T follicular helper cell (primary cell): ENCODE data around the gene CDKN1A.

ENCODE experiments used
- DNase-seq: peaks from one replicate; pipeline ENCODE4 v3.0.0-alpha.2; 2020; ENCODE audit warnings: low read depth

CDKN1A gene

DNA sequence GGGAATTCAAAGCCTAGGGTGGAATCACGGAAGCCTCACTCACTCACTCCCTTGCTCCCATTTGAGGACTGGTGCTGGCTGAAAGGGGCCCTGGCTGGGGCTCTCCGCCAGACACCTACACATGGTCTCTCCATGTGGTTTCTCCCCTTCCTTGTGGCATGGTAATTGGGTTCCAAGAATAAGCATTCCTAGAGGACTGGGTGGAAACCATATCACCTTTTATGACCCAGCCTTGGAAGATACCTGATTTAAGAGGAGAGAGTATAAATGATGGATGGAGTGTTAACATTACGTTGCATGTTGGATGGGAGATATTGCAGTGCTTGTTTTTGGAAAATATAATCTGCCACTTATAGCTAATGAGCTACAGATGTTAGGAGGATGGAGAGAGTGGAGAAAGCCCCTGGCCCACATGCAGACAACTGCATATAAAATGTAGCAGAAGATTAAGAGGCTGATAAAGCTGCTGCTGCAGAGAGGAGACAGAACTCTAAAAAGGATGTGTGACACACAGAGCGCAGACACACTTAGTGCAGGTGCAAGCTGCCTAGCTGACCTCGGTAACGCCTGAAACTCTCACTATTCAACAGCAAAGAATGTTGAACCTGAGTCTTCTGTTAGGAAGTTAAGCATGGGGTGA is 23.3 kb upstream of the CDKN1A start:
- no peak for DNase-seq

DNA sequence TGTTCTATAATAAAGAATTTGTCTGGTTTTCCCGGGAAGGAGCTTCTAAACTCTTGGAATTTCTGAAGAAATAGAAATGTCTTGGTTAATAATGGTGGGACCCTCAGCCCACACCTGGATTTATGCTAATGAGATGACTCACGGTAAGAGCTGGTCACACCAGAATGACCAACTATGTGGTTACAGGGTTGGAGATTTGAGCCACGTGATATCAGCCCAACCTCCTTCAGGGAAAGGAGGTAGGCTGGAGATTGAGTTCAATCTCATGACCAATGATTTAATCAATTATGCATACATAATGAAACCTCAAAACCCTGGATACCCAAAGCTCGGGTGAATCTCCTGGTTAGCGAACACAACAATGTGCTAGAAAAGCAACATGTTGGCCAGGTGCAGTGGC is 22.1 kb upstream of the CDKN1A start:
- no peak for DNase-seq

DNA sequence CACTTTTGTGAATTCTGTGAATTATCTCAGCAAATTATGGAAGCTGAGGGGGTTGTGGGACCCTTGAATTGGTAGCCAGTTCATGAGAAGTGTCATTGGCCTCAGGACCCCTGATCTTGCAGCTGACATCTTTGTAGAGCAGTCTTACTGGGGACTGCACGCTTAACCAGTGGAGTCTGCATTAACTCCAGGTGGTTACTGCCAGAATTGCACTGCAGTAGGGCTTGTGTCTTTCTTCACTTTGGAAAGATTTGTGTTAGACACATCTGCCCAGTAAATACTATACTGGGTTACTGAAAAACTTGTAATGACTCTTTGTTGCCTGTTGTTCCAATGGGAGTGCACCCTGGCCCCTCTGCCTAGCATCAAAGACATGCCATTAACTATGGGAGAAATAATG is 21.2 kb upstream of the CDKN1A start:
- no peak for DNase-seq

DNA sequence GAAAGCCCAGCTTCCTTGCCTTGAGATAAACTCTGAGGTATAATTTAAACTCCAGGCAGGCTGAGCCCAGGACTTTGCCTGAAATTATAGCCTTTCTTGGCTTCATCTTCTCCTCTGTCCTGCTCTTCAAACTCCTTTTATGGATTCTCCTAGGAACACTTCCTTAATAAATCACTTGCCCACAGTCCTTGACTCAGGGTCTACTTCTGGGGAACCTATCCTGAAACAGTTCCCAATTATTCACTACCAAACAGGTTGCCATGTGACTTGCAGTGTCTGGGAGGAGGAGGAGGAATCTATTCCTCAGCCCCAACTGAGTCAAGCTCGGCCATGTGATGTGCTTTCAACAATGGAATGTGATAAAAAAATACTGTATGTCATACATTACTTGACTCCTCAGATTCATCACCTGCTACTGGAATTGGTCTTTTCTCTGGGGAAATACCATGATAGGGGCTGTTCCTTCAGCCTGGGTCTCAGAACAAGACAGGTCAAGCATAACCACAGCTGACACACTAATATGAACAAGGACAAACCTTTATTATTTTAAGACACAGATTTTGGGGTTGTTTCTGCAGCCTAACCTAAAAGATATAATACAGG is 20.5 kb upstream of the CDKN1A start:
- no peak for DNase-seq

- DNase-seq, result no peak
Measured at GRCh38 chr6:36659271-36659670, 19.2 kb upstream of the CDKN1A start.

GRCh38 chr6:36660771-36661471 is 17.6 kb upstream of the CDKN1A start:
- no peak for DNase-seq

DNA sequence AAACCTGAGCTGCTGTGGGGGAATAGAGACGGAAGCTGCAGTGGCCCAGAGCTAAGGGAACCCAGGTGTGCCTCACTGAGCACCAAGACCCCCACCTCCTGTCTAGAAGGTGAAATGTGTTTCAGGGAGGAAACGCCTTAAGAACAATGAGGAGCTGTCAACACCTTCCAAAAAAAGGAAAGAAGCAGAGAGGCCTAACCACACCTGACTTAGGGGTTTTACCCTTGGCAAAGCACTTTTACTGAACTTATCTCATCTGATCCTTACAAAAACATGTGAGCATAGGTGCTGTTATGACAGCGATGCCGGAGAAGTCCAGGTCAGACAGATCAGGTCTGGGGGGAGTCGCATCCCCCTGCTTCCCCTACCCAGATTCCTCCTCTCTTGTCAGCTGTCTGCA is 16.1 kb upstream of the CDKN1A start:
- no peak for DNase-seq

GRCh38 chr6:36662827-36663256 is 15.7 kb upstream of the CDKN1A start:
- DNase-seq, result no peak

DNA sequence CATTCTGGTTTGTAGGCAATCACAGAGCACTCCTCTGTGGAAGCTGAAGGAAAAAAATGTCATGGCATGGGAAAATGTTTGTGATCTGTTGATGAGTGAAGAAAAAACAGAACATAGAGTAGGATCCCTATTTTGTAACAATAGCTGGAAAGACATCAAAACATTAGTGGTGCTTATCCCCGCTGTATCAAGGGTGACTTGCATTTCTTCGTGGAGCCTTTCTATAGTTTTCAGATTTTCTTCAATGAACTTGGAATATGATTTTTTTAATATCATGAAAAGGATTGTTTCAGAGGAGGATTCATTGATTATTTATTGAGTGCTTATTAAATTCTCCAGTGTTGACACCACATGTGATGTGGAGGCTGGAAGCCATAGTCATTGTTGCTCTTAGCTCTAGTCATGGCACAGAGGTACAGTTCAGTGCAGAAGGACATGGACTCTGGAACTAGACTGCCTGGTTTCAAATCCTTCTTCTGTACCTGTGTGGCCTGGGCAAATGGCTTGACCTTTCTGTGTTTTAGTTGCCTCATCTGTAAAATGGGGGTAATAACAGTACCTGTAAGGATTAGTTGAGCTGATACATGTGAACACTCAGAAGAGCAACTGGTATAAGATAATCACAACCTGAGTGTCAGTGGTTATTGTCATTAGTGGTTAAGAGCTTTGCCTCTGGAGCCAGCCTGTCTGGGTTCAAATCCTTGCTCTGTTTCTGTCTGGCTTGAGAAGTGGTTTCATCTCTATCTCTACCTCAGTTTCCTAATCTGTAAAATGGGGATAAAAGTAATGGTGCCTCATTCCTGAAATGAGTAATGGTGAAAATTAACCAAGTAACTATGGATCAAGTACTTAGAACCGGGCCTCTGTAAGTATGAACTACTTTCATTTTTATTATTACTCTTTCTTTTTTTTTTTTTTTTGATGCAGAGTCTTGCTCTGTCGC is 14.7 kb upstream of the CDKN1A start:
- DNase-seq, result no peak

DNA sequence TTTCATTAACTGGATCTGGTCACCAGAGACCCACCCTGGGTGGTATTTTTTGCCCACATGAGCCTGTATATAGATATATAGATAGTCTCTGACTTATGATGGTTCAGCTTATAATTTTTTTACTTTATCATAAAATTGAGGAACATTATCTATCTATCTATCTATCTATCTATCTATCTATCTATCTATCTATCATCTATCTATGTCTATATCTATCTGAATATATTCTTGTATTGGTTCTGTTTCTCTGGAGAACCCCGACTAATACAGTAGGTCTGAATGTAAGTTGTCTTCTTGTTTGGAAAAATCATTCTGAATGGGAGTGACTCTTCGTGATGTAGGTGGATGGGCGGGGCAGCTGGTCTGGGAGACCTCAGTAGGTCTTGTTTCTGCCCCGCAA is 13.3 kb upstream of the CDKN1A start:
- DNase-seq, result no peak

DNA sequence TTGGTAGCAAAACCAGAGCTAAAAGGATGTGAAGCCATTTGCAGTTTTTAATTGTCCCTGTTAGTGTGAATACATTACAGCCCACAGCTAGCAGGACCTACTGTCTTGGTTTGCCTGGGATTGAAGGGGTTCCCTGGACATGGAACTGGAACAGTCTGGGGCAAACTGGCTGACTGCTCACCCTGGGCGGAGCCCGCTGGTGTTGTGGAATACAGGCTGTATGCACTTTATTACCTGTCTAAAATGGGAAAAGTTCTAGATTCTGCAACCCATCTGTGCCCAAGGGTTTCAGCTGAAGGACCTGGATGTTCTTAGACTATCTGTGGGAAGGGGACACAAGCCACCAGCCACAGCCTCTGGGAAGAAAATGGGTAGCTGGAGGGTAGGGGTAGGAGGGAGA is 12.2 kb upstream of the CDKN1A start:
- DNase-seq, result no peak

GRCh38 chr6:36666826-36667591 is 11.5 kb upstream of the CDKN1A start:
- no peak for DNase-seq

GRCh38 chr6:36668591-36668990 is 9.9 kb upstream of the CDKN1A start:
- DNase-seq, result no peak

- no peak for DNase-seq
Measured at GRCh38 chr6:36669002-36669401, 9.5 kb upstream of the CDKN1A start.

DNA sequence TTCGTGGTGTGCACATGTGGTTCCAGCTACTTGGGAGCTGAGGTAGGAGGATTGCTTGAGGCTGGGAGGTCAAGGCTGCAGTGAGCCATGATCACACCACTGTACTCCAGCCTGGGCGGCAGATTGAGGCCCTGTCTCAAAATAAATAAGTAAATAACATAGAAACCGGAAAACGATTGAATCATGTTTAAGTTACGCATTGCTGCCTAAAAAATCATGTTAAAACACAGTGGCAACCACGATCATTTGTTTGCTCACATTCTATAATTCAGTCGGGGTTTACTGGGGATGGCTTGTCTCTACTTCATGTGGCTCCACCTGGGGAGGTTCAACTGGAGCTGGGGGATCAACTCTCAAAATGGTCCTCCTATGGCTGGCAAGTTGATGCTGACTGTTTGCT is 8.2 kb upstream of the CDKN1A start:
- DNase-seq, result no peak

DNA sequence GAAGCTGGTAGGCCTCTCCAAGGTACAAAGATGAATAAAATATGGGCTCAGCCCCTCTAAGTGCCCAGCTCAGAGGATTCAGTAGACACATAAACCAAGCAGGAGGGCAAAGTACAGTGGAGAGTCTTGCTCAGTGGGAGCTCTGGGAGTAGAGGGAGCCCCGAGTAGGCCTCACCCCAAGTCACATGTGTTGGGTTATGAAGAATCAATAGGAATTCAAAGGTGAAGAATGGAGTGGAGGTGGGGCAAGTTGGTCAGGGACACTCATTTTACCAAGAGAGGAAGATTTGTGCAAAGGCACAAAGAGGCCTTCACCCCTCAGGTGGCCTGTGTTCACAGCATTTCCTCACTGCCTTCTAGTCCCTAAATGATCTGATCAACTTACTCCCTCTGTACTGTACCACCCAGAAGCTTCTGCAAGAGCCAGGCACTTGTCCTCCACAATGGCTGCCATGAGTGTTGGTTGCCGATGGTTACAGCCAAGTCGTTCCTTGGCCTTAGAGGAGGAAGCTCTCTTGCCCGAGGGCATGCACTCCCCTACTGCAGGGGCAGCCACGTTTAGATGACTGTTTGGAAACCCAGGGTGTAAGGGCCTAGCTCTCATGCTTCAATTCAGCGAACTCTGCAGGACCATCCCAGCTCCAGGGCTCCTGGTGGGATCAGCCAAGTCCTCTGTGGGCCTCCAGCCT is 6.7 kb upstream of the CDKN1A start:
- no peak for DNase-seq

- DNase-seq, result no peak
Measured at GRCh38 chr6:36673882-36674281, 4.6 kb upstream of the CDKN1A start.

GRCh38 chr6:36674942-36675341 is 3.6 kb upstream of the CDKN1A start:
- DNase-seq, result no peak

DNA sequence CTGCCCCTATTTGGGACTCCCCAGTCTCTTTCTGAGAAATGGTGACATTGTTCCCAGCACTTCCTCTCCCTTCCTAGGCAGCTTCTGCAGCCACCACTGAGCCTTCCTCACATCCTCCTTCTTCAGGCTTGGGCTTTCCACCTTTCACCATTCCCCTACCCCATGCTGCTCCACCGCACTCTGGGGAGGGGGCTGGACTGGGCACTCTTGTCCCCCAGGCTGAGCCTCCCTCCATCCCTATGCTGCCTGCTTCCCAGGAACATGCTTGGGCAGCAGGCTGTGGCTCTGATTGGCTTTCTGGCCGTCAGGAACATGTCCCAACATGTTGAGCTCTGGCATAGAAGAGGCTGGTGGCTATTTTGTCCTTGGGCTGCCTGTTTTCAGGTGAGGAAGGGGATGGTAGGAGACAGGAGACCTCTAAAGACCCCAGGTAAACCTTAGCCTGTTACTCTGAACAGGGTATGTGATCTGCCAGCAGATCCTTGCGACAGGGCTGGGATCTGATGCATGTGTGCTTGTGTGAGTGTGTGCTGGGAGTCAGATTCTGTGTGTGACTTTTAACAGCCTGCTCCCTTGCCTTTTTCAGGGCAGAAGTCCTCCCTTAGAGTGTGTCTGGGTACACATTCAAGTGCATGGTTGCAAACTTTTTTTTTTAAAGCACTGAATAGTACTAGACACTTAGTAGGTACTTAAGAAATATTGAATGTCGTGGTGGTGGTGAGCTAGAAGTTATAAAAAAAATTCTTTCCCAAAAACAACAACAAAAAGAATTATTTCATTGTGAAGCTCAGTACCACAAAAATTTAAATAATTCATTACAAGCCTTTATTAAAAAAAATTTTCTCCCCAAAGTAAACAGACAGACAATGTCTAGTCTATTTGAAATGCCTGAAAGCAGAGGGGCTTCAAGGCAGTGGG is 2.1 kb upstream of the CDKN1A start:
- DNase-seq, result no peak
